PC-3 (cell line): ENCODE data around the gene STK32C. TPM values are rescaled to one million over a fixed set of nuclear protein-coding genes. Genes with fewer than 3 reads are reported as not detected.
A peak's percentile ranks its signal among the peaks of the same experiment; 100 is the strongest.
"Not testable (repeated sequence)": the region's sequence is repeated elsewhere in the genome, so short reads cannot be mapped to it uniquely, and the experiment has no call there.

Experiments
- ATAC-seq: fragments of 200-7000 bp; cut with Tn5 transposase; 2 replicates; pipeline ENCODE4 v1.9.1; 2020; ENCODE audit warnings: mild to moderate bottlenecking, moderate library complexity
- BruUV-seq: library from RNA; stranded (reverse); fragments of 400-500 nt; replicated peaks from 2 replicates; lab custom pipeline; 2021; lab: Mats Ljungman, UMichigan
- CTCF ChIA-PET: fragments of 300-600 bp; sonication (Branson Sonifier 250); formaldehyde crosslinking; loops from one replicate; lab custom pipeline; 2022; ENCODE audit warnings: antibody characterized with exemption; lab: Charles Lee
- POLR2A ChIA-PET: fragments of 300-600 bp; sonication (Branson Sonifier 250); formaldehyde crosslinking; loops from one replicate; lab custom pipeline; 2022; ENCODE audit warnings: antibody characterized with exemption; ENCODE audit not compliant: unreplicated experiment; lab: Charles Lee
- DNase-seq: peaks from one replicate; pipeline ENCODE4 v3.0.0-alpha.2; 2015
- H2AFZ ChIP-seq: fragments of 300-600 bp; sonication (generic); 2 replicates; pipeline ENCODE4 v1.6.0; 2016; ENCODE audit warnings: antibody characterized with exemption, low read length
- H3F3A ChIP-seq: fragments of 300-600 bp; sonication (generic); one replicate; pipeline ENCODE4 v1.6.0; 2017; ENCODE audit warnings: antibody characterized with exemption, low read length, control low read depth, mild to moderate bottlenecking; ENCODE audit not compliant: unreplicated experiment
- H3K27ac ChIP-seq: fragments of 300-600 bp; sonication (generic); 2 replicates; pipeline ENCODE4 v1.5.1; 2016; ENCODE audit warnings: mild to moderate bottlenecking, low read length
- H3K27me3 ChIP-seq: fragments of 300-600 bp; sonication (generic); 2 replicates; pipeline ENCODE4 v1.6.1; 2016; ENCODE audit warnings: low read length, mixed read lengths
- H3K36me3 ChIP-seq: fragments of 300-600 bp; sonication (generic); 2 replicates; pipeline ENCODE4 v1.6.1; 2016; ENCODE audit warnings: low read depth, mixed run types, low read length, mixed read lengths
- H3K4me1 ChIP-seq: fragments of 300-600 bp; sonication (generic); 2 replicates; pipeline ENCODE4 v1.5.1; 2016; ENCODE audit warnings: low read length; ENCODE audit not compliant: insufficient read depth
- H3K4me2 ChIP-seq: fragments of 300-600 bp; sonication (generic); 2 replicates; pipeline ENCODE4 v1.6.0; 2016; ENCODE audit warnings: low read length
- H3K4me3 ChIP-seq: fragments of 300-600 bp; sonication (generic); 2 replicates; pipeline ENCODE4 v1.5.1; 2016; ENCODE audit warnings: mild to moderate bottlenecking, low read length, mixed read lengths
- H3K79me2 ChIP-seq: fragments of 300-600 bp; sonication (generic); 2 replicates; pipeline ENCODE4 v1.6.1; 2017; ENCODE audit warnings: low read length, mixed read lengths
- H3K9ac ChIP-seq: fragments of 300-600 bp; sonication (generic); 2 replicates; pipeline ENCODE4 v1.6.0; 2016; ENCODE audit warnings: mild to moderate bottlenecking, low read length
- H3K9me2 ChIP-seq: fragments of 300-600 bp; sonication (generic); replicated peaks from 2 replicates; pipeline ENCODE4 v1.6.1; 2016; ENCODE audit warnings: mixed run types, low read length, mixed read lengths
- H3K9me3 ChIP-seq: fragments of 300-600 bp; sonication (generic); 2 replicates; pipeline ENCODE4 v1.6.1; 2016; ENCODE audit warnings: low read length, mixed read lengths
- H4K20me1 ChIP-seq: fragments of 300-600 bp; sonication (generic); 2 replicates; pipeline ENCODE4 v1.6.1; 2016; ENCODE audit warnings: low read length, mixed read lengths
- EZH2 ChIP-seq: fragments of 300-600 bp; sonication (generic); IDR thresholded peaks from one replicate; pipeline ENCODE4 v1.6.1; 2017; ENCODE audit warnings: antibody characterized with exemption, mild to moderate bottlenecking, low read length; ENCODE audit not compliant: unreplicated experiment
- EZH2phosphoT487 ChIP-seq: fragments of 300-600 bp; sonication (generic); IDR thresholded peaks from 2 replicates; pipeline ENCODE4 v1.6.1; 2018; ENCODE audit warnings: mild to moderate bottlenecking, antibody characterized with exemption, low read length, borderline replicate concordance
- intact Hi-C: fragments of 100-400 bp; cut with micrococcal nuclease; formaldehyde crosslinking; loops from 2 replicates; pipeline ENCODE4 v1.9.0; 2023
- total RNA-seq: library from RNA; depleted of rRNA; stranded (reverse); fragments of >200 nt; gene quantifications from 2 replicates; pipeline ENCODE4 v1.2.3, GENCODE V29; 2014
- TF ChIP-seq, protein P1 (sequence below): fragments of 300-600 bp; sonication (generic); conservative IDR thresholded peaks from 2 replicates; pipeline ENCODE4 v1.5.1; 2017; ENCODE audit warnings: antibody characterized with exemption, low read depth, mild to moderate bottlenecking, low read length

Gene STK32C
- total RNA-seq, 1 experiment from 2014 or later, result 28.3 TPM

DNA sequence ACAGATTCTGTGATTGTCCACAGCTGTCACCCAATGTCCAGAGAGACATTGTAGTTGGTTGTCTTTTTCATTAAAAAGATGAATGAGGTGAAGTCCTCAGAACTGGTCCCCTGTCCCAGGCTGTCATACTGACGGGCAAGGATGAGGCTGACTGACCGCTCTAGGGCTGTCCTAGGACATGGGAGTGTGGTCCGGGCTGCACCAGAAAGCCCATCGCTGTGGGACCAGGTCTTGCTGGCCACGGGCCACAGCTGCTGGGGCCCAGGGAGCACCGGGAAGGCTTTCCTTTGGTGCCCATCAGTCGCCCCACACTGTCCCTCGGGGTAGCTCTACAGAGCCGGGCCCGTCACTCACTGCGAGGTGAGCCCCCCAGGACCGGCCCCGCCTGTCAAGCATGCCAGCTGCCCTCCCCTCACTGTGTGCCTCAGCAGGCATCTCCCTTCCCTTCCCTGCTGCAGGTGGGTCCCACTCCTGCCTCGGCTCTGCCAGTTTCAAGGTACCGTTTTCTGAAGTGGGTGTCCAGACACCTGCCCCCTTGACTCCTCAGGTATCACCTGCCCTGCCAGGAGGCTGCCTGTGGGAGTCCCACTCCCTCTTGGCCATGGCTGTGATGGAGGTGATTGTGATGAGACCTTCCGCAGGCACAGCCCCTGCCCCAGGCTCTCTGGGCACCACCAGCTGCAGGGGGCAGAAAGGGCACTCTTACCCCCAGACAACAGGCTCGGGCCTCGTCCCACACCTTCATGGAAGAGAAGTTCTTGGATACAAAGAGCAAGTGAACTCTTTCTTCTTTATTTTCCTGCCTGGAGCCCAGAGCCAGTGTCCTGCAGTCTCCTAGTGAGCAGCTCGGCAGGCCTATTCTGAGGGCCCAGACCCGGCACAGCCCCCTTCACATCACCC lies 46.0 kb upstream of the STK32C start:
- no peaks in the 10 kb centered on the region for H3K9me3 ChIP-seq
- H2AFZ ChIP-seq, result no peak overlapping the region
- POLR2A ChIA-PET, result no interaction called here
- DNase-seq (no peak), ATAC-seq (no peak)
- H3K36me3 ChIP-seq, result no peaks in the 10 kb centered on the region
- H3K4me1 ChIP-seq, result no peaks in the 10 kb centered on the region
- H3K79me2 ChIP-seq, result no peaks in the 10 kb centered on the region
- CTCF ChIA-PET, result no interaction called here
- no peak overlapping the region for H3K4me2 ChIP-seq
- H3K9me2 ChIP-seq, result no peaks in the 10 kb centered on the region
- no peaks in the 10 kb centered on the region for H3K27me3 ChIP-seq
- H3K27ac ChIP-seq, result no peak overlapping the region
- BruUV-seq, result no TSS peak
- no peaks in the 10 kb centered on the region for H4K20me1 ChIP-seq
- no peak overlapping the region for H3K4me3 ChIP-seq
- no peak overlapping the region for H3K9ac ChIP-seq
- TF ChIP-seq EZH2phosphoT487, result no peak
- no peak for TF ChIP-seq EZH2
- TF ChIP-seq, protein P1, sequence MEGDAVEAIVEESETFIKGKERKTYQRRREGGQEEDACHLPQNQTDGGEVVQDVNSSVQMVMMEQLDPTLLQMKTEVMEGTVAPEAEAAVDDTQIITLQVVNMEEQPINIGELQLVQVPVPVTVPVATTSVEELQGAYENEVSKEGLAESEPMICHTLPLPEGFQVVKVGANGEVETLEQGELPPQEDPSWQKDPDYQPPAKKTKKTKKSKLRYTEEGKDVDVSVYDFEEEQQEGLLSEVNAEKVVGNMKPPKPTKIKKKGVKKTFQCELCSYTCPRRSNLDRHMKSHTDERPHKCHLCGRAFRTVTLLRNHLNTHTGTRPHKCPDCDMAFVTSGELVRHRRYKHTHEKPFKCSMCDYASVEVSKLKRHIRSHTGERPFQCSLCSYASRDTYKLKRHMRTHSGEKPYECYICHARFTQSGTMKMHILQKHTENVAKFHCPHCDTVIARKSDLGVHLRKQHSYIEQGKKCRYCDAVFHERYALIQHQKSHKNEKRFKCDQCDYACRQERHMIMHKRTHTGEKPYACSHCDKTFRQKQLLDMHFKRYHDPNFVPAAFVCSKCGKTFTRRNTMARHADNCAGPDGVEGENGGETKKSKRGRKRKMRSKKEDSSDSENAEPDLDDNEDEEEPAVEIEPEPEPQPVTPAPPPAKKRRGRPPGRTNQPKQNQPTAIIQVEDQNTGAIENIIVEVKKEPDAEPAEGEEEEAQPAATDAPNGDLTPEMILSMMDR, result no peak
- H3F3A ChIP-seq, result no peaks in the 10 kb centered on the region
- intact Hi-C loops, result no loop called here

DNA sequence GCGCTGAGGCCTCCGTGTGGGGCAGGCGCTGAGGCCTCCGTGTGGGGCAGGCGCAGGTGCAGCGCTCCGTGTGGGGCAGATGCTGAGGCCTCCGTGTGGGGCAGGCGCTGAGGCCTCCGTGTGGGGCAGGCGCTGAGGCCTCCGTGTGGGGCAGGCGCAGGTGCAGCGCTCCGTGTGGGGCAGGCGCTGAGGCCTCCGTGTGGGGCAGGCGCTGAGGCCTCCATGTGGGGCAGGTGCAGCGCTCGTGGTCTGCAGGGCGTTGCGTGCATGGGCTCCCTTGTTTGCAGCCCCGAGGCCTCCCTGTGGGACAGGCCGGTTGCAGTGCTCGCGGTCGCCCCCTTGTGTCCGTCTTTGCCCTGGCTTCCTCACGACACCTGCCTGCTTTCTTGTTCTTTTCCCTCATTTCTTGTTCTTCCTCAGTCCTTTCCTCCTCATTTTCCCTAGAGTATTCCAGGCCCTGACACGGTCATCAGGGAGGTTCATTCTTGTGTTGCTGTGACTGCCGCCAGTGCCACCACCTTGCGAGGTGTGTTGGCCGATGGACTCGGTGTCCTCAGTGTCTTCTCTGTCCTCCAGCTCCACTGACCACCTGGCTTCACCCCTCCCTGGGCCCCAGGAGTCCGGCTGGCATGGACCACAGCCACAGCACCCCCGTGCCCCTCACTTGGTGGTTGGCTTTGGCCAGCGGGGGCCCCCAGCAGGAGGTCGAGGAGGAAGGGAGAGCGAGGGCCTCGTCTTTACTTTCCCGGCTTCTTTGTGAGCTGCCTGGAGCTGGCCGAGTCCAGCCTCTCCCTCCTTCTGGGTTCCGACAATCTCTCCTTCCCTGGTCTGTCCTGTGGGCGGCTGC lies 44.9 kb upstream of the STK32C start:
- H3K27ac ChIP-seq, H2AFZ ChIP-seq, H3K4me2 ChIP-seq, H3K4me3 ChIP-seq, H3K9me3 ChIP-seq, H3K9ac ChIP-seq, H3K9me2 ChIP-seq, H3K27me3 ChIP-seq, H4K20me1 ChIP-seq, CTCF ChIA-PET, H3F3A ChIP-seq, H3K36me3 ChIP-seq, BruUV-seq, POLR2A ChIA-PET, H3K4me1 ChIP-seq, intact Hi-C loops, H3K79me2 ChIP-seq: not testable (repeated sequence)
- TF ChIP-seq, protein P1, result peak; percentile 59
- peak; percentile 76 for ATAC-seq
- DNase-seq, result peak; percentile 46
